NCI-H2107 treated with DMSO at 0.1 percent for 48 hours (cell line): ENCODE results near the gene SCN9A.
A peak's percentile ranks its signal among the peaks of the same experiment; 100 is the strongest.
"Not testable (repeated sequence)": the region's sequence is repeated elsewhere in the genome, so short reads cannot be mapped to it uniquely, and the experiment has no call there.

Experiments used
- DNase-seq: peaks from one replicate; lab custom pipeline; 2025; ENCODE audit not compliant: unreplicated experiment; lab: John Stamatoyannopoulos, UW

The SCN9A gene

GRCh38 chr2:166375736-166376487 lies at the start of gene SCN9A:
TSS of gene SCN9A (minus strand) at chr2:166375944. CDS start at chr2:166311756, 64,188 bp downstream.
- peak; percentile 52 for DNase-seq

GRCh38 chr2:166424841-166425240 lies 49.1 kb upstream of the SCN9A start:
- no peak for DNase-seq

DNA sequence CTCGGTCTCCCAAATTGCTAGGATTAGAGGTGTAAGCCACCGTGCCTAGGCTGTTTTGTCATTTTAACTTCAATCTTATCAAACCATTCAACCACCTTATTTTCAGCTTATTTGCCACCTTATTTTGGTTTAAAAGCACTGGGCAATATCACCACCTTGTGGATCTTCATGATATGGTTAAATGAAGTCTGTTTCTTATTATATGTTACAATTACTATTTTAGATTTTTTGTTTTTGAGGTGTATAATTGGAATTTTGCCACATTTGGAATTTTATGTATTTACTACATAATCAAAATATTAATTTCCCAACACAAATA lies 43.8 kb upstream of the SCN9A start:
- peak; percentile 2 for DNase-seq

DNA sequence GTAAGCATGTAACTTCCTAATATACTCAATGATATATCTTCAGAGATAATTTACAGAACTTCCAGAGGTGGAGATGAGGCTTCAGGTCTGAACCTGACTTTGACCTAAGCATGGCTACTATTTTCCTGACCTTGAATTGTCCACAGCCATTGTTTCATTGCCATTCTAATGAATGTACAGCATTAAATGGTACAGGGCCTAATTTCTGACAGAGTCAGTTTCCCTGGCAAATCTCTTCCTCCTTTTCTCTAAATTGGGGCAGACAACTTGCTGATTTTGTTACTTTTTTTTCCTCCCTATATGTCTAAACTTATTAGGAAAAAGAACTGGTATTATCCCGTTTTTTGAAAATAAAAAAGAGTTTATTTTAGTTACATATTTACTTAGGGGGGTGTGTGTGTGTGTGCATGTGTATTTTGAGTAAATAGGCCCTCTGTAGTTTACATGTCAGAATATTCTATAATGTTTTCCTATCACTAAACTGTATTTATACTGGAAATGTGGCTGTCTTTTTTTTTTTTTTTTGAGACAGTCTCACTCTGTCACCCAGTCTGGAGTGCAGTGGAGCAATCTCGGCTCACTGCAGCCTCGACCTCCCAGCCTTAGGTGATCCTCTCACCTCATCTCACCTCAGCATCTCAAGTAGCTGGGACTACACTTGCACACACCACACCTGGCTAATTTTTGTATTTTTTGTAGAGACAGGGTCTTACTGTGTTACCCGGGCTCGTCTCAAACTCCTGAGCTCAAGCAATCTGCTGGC lies 43.3 kb upstream of the SCN9A start:
- no peak for DNase-seq

DNA sequence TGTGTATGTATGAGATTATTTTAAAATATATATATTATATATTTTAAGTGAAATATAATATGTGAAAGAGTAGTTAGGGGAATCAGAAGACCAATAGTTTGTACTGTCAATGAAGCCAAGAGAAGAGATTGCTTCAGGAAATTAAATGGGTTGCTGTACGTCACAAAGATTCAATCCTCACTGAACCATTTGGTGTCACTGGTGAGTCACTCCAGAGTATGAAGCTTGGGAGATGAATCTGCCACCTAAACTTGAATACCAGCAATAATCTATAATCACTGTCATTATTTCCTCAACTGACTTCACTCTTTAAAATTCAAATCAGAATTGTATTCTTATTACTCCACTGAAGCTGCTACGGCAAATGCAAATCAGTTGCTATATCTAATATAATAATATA lies 41.9 kb upstream of the SCN9A start:
- DNase-seq, result no peak

- no peak for DNase-seq
Measured at GRCh38 chr2:166413255-166413654, 37.5 kb upstream of the SCN9A start.

GRCh38 chr2:166411473-166412230 lies 35.9 kb upstream of the SCN9A start:
- DNase-seq, result no peak

- no peak for DNase-seq
Measured at GRCh38 chr2:166410828-166411472, 35.2 kb upstream of the SCN9A start.

GRCh38 chr2:166407746-166408145 lies 32.0 kb upstream of the SCN9A start:
- DNase-seq, result not testable (repeated sequence)

GRCh38 chr2:166406374-166406773 lies 30.6 kb upstream of the SCN9A start:
- DNase-seq, result no peak

GRCh38 chr2:166405569-166405926 lies 29.8 kb upstream of the SCN9A start:
- no peak for DNase-seq

- DNase-seq, result no peak
Measured at GRCh38 chr2:166404831-166405568, 29.3 kb upstream of the SCN9A start.

DNA sequence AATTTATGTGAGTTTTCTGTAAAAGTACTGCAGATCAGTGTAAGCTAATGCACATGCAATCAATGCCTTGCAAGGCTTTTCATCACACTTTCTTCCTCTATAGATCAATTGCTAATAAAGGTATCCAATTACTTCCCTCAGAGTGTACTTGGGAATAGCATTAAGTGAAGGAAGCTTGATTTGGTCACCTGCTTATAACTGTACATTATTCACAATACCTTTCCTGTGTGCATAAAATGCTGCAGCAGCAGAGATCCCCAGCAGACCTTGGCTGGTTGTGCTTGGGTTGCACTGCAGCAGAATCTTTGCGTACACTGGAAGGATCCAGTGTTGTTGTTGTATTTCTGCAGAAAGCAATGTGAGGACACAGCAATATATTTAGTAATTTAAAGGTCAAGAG lies 18.5 kb upstream of the SCN9A start:
- DNase-seq, result no peak

- DNase-seq, result no peak
Measured at GRCh38 chr2:166393008-166393407, 17.3 kb upstream of the SCN9A start.

DNA sequence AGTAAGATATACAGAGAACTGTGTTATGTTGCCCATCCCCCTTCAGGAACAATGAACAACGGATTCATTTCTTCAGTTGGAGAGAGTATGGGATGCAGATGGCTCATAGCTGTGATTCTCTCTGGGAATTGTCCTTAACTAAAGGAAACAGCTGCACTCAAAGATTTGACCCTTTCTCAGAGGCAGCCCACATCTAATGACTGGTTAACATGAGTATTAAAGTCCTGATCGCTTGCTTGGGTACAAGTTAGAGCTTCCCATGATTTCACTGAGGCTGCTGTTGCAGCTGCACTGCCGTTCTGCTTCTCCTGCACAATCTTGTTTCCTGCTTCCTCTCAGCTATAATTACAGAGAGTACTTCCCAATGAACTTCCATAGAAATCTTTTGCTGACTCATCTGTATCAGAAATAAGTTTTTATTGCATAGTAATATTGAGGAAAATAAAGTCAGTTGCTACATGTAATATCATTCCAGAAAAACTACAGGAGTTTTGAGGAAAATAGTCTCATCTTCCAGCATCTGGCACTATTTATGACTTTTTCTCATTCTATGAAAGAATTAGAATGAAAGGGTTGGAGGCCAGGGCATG lies 12.8 kb upstream of the SCN9A start:
- no peak for DNase-seq

- no peak for DNase-seq
Measured at GRCh38 chr2:166385313-166385712, 9.6 kb upstream of the SCN9A start.

DNA sequence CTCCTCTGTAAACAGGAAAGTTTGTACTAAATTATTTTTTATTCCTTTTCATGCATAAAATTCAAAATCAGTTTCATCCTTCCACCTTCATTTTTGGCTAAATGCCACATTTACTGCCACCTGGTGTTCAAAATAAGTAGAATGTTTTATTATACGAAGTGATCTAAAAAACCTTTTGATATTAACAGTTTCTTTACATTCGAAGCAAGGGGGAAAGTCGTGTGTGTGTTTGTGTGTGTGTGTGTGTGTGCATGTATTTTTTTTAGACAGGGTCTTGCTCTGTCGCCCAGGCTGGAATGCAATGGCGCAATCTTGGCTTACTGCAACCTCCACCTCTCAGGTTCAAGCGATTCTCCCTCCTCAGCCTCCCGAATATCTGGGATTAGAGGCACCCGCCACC lies 9.0 kb upstream of the SCN9A start:
- no peak for DNase-seq

DNA sequence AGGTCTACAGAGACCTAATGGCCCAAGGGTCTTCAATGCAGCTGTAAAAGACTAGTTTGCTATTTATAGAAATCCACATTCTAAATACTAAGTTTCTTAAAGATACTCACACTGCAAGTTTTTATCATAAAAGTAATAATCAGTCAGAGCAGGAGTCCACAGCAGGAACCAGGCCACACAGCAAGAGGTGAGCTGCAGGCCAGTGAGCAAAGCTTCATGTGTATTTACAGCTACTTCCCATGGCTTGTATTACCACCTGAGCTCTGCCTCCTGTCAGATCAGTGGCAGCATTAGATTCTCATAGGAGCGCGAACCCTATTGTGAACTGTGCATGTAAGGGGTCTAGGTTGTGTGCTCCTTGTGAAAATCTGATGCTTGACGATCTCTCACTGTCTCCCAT lies 6.7 kb upstream of the SCN9A start:
- DNase-seq, result no peak

DNA sequence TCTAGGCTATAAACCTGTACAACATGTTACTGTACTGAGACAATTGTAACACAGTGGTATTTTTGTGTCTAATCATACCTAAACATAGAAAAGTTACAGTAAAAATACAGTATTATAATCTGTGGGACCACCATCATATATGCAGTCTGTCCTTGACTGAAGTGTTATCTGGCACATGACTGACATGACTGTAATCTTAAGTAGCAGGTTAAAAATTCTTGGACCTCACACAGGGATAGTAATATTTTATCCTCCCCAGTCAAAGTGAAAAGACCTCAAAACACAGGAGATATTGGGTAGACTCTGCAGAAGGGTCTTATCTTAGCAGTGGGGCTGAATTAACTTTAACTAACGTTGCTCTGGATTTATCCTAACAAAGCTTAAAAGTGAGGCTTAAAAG lies 4.9 kb upstream of the SCN9A start:
- DNase-seq, result no peak

- no peak for DNase-seq
Measured at GRCh38 chr2:166376873-166377272, 1.1 kb upstream of the SCN9A start.

- DNase-seq, result no peak
Measured at GRCh38 chr2:166376488-166376828, 714 bp upstream of the SCN9A start.
